Stimulated activated CD4-positive, alpha-beta T cell treated with anti-CD3 and anti-CD28 coated beads, Interleukin-1b, Interleukin-23, amount 100 ng/mL, for 4 hours (primary cell): ENCODE results near the gene FOS.
A peak's percentile ranks its signal among the peaks of the same experiment; 100 is the strongest.
"Not testable (repeated sequence)": the region's sequence is repeated elsewhere in the genome, so short reads cannot be mapped to it uniquely, and the experiment has no call there.

ENCODE experiments used
- DNase-seq, 2 donors: peaks; one replicate each; pipeline ENCODE4 v3.0.0-alpha.2; 2020; ENCODE audit warnings: low read depth in 2 of 2

Gene FOS

DNA sequence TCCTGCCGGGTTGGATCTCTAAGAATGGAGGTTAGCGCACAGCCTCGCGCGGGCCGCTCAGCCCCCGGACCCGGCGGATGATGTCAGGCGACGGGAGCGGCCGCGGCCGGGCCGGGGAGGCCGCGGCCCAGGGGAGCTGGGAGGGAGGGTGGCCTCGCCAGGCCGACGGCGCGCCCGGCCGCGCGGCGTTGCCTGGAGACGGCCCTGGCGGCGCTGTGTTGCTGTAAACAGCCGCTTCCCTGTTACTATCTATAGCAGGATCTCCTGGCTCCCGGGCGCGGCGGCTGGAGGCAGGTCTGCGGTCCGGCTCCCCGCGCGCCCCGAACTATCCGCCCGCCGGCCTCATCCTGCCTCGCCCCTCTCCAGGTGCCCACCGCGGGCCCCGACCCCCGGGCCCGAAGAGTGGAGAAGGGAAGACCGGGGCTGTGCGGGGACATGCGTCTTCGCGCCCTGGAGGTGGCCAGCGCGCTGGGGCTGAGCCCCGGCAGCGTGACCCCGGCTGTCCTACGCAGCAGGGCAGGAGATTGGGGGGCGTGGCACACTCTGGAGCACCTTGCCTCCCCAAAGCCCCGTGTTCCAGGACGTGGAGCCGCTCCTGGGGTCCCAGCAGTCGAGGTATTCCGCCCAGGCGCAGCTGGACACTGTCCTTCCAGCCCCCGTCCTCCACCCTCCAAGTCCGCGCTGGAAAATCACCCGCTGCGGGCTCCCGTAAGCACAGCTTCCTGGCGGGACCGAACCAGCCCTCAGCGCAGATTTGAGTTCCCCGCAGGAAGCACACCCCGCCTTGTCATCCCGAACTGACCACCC lies 1.4 kb upstream of the FOS start:
- no peak for DNase-seq

DNA sequence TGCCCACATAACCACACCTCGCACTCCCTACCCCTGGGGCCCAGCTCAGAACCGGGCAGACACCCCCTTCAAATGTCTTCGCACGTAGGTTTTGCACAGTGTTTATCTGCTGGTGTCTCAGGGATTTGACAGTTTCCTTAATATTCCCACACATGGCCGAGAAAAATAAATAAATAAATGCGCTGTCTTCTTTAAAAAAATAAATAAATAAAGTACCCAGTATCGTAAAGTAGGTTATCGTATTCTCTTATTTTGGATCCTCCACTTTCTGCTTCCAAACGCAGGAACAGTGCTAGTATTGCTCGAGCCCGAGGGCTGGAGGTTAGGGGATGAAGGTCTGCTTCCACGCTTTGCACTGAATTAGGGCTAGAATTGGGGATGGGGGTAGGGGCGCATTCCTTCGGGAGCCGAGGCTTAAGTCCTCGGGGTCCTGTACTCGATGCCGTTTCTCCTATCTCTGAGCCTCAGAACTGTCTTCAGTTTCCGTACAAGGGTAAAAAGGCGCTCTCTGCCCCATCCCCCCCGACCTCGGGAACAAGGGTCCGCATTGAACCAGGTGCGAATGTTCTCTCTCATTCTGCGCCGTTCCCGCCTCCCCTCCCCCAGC lies 710 bp upstream of the FOS start:
- DNase-seq: no peak

DNA sequence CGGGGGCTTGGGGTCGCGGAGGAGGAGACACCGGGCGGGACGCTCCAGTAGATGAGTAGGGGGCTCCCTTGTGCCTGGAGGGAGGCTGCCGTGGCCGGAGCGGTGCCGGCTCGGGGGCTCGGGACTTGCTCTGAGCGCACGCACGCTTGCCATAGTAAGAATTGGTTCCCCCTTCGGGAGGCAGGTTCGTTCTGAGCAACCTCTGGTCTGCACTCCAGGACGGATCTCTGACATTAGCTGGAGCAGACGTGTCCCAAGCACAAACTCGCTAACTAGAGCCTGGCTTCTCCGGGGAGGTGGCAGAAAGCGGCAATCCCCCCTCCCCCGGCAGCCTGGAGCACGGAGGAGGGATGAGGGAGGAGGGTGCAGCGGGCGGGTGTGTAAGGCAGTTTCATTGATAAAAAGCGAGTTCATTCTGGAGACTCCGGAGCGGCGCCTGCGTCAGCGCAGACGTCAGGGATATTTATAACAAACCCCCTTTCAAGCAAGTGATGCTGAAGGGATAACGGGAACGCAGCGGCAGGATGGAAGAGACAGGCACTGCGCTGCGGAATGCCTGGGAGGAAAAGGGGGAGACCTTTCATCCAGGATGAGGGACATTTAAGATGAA lies 630 bp downstream of the FOS start:
- DNase-seq: peak in 1 of 2 donors; percentile 42

DNA sequence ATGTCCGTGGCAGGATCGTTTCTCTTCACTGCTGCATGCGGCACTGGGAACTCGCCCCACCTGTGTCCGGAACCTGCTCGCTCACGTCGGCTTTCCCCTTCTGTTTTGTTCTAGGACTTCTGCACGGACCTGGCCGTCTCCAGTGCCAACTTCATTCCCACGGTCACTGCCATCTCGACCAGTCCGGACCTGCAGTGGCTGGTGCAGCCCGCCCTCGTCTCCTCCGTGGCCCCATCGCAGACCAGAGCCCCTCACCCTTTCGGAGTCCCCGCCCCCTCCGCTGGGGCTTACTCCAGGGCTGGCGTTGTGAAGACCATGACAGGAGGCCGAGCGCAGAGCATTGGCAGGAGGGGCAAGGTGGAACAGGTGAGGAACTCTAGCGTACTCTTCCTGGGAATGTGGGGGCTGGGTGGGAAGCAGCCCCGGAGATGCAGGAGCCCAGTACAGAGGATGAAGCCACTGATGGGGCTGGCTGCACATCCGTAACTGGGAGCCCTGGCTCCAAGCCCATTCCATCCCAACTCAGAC lies 1.2 kb downstream of the FOS start:
- no peak for DNase-seq

DNA sequence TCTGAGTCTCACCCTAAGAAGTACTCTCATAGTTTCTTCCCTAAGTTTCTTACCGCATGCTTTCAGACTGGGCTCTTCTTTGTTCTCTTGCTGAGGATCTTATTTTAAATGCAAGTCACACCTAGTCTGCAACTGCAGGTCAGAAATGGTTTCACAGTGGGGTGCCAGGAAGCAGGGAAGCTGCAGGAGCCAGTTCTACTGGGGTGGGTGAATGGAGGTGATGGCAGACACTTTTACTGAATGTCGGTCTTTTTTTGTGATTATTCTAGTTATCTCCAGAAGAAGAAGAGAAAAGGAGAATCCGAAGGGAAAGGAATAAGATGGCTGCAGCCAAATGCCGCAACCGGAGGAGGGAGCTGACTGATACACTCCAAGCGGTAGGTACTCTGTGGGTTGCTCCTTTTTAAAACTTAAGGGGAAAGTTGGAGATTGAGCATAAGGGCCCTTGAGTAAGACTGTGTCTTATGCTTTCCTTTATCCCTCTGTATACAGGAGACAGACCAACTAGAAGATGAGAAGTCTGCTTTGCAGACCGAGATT lies 1.7 kb downstream of the FOS start:
- no peak for DNase-seq

GRCh38 chr14:75280831-75281653 lies 2.4 kb downstream of the FOS start:
- DNase-seq: no peak

DNA sequence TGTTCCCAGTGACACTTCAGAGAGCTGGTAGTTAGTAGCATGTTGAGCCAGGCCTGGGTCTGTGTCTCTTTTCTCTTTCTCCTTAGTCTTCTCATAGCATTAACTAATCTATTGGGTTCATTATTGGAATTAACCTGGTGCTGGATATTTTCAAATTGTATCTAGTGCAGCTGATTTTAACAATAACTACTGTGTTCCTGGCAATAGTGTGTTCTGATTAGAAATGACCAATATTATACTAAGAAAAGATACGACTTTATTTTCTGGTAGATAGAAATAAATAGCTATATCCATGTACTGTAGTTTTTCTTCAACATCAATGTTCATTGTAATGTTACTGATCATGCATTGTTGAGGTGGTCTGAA lies 3.0 kb downstream of the FOS start:
- DNase-seq: no peak

- no peak for DNase-seq
Observed at GRCh38 chr14:75282170-75282554, 3.5 kb downstream of the FOS start.

GRCh38 chr14:75282555-75283161 lies 4.0 kb downstream of the FOS start:
- not testable (repeated sequence) for DNase-seq

GRCh38 chr14:75283162-75283832 lies 4.7 kb downstream of the FOS start:
- no peak for DNase-seq

GRCh38 chr14:75283833-75284563 lies 5.4 kb downstream of the FOS start:
- DNase-seq: no peak

DNA sequence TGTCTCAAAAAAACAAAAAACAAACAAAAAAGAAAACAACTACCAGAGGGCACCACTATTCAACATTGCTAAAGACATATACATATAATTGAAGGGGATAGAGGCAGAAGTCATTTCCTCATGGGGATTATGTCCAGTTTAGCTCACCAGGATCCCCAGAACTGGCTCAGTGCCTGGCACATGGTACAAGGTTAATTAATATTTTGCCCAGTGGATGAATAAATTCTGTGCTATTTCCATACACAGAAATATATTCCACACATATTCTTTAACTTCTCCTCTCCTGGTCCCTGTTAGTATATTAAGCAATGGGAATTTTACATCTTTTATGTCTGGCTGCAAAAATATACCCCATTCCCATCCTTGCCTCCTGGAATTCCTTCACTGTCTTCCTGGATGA lies 6.7 kb downstream of the FOS start:
- DNase-seq: no peak

- no peak for DNase-seq
Observed at GRCh38 chr14:75286313-75286712, 7.7 kb downstream of the FOS start.

DNA sequence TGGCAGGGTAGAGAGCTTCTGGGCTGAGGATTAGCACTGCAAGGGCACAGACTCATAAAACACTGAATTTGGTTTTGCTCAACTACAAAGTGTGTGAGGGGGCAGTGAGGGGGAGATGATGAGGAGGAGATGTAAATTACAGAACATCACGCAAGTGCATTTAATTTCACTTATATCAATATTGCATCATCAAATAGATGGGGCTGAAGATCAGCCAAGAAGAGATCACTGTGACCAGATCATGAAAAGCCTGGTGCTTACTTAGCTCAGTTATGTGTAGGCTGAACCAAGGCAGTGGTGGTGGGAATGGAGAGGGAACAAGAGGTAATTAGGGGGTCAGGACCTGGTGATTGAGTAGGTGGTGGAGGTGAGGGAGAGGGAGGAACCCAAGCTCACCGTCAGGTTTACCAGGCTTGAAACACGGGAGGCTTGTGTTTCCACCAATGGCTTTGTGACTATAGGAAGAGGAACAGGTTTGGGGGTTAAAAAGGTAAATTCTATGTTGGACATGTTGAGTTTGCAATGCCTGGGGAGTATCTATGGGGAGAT lies 11.3 kb downstream of the FOS start:
- no peak for DNase-seq

- no peak for DNase-seq
Observed at GRCh38 chr14:75290851-75291250, 12.2 kb downstream of the FOS start.

GRCh38 chr14:75291331-75291730 lies 12.7 kb downstream of the FOS start:
- DNase-seq: no peak

DNA sequence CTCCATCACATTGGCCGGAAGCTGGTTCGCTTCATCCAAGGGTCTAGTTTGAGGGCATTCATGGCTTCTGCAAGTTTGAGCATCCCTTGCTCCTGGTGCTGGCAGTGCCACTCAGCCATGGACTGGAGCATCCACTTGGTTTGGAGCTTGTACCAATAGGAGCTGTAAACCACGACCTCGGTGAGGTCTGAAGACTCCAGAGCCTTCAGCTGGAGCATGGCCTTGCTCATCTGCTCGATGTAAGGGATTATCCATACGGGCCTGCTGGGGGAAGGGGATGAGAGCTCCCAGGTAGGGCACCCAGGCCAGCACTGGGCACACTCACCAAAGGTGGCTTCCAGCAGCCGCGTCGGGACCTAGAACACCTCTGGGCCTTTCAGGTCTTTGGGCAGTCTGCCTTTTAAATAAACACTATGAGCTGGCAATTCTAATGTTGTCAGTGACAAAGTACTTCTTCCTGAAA lies 13.5 kb downstream of the FOS start:
- DNase-seq: no peak

DNA sequence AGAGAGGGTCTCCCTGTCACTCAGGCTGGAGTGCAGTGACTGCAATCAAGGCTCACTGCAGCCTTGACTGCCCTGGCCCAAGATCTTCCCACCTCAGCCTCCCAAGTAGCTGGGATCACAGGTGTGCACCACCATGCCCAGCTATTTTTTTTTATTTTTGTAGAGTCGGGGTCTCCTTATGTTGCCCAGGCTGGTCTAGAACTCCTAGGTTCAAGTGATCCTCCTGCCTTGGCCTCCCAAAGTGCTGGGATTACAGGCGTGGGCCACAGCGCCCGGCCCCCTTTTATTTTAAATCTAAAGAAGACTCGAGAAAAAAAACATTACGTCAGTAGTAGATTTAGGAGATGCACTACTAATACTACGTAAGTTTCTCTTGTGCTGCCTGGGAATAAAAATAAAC lies 14.3 kb downstream of the FOS start:
- DNase-seq: no peak

DNA sequence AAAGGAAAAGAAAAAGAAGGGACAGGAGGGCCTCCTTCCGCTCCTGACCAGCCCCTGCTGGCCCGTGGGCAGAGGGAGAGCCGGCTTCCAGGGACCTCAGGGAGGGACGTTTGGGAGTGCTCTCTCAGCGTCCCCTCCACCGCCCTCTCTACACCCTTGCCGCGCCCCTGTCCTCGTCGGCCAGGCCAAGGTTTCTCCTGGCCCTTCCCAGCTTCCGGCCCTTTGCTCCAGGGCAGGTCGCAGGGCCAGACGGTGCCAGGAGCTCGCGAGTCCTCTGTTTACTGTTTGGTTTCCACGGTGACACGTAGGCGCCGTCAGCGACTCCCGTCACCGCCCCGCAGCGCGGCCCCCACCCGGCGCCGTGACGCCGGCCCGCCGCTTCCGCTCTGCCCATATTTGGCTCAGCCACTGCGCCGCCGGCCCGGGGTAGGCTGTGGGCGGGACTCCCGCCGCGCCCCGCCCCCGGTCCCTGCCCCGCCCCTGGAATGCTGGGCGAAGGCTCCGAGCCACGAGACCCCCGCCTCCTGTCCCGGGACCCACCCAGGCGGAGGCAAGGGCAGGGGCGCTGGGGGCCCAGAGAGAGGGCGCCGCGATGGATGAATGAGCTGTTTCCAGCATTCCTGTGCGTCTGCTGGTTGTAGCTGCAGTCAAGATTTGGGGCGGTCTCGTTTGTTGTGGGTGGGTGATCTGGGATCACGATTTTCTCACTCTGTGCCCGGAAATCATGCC lies 15.5 kb downstream of the FOS start:
- peak; percentile 92 to 93 for DNase-seq
